ENCODE data around the gene KLHL29. TPM values are rescaled to one million over a fixed set of nuclear protein-coding genes. Genes with fewer than 3 reads are reported as not detected.

Gene KLHL29
- total and polyA plus RNA-seq, 2 donors, result 1.4 to 2.9 TPM

DNA sequence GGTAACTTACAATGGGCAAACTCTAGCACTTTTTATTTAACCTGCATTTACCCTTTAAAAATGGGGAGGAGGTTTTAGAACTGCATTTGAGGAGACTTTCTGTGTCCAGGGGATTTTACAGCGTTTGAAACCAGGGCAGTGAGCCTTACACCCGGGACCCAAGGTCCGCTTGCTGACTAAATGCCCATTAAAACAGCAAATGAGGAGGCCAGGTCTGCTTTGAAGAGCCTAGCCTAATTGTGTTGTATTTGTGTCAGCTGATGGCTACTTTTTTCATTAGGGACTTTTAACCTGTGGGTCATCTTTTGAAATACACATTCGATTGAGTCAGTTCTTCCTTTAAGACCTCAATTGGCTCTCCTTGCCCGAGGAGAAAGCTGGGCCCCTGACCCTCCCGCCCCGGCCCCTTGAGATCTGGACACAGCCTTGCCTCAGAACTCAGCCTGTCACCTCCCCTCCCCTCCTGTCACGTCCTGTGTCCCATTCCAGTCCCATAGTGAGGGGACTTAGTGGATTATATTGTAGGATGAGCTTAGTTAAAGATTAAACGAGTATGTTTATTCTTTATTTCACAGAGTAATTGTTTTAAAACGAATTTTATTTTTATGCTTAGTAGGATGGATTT lies 69.0 kb downstream of the KLHL29 start:
- H3K4me1 ChIP-seq (ENCODE audit: control insufficient read depth in 2 of 2, insufficient read depth in 2 of 2, low read length in 2 of 2), result peaks cover 25 to 35% of the 10 kb centered on the region in 2 donors
- no peak overlapping the region for H3K27ac ChIP-seq (ENCODE audit: low read depth in 1 of 2, low read length in 1 of 2)
- H3K4me3 ChIP-seq (ENCODE audit: low read length in 2 of 2), result no peak overlapping the region
- 66% methylated on average over 10 of the region's 10 CpGs for WGBS
- peaks cover 25 to 47% of the 10 kb centered on the region in 2 donors for H3K27me3 ChIP-seq (ENCODE audit: control insufficient read depth in 2 of 2, insufficient read depth in 1 of 2, low read length in 1 of 2)
- no peak for DNase-seq (ENCODE audit: low read depth in 6 of 9, low spot score in 9 of 9)
- H3K36me3 ChIP-seq (ENCODE audit: control insufficient read depth in 2 of 2, insufficient read depth in 2 of 2, low read length in 1 of 2), result no peaks in the 10 kb centered on the region
- H3K9me3 ChIP-seq (ENCODE audit: control insufficient read depth in 2 of 2, insufficient read depth in 1 of 2, low read length in 1 of 2), result no peaks in the 10 kb centered on the region

DNA sequence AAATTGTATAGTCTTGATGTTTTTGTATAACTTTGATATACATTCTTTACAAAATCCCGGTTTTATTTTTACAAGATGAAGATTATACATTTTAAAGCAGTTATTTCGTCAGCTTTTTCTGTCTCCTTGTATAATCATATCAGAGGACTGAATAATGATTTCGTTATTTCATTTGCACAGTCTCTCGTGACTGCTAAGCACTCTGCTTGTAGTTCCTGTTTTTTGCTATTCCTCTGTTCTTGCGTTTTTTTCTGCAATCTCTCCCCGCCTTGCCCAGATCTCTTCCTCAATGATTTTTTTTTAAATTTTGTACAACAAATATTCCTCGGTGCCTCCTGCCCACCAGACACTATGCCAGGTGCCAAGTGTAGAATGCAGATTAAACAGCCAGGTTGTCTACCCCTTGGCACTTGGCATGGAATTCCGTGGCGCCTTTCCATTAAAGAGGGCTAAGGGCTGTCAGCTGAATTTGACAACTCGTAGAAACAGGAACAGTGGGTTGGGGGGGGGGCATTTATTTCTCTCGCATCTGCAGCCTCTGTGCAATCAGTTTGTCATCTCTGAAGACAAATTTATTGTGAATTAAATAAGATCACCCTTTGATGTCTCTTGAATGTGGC lies 69.6 kb downstream of the KLHL29 start:
- H3K9me3 ChIP-seq (ENCODE audit: control insufficient read depth in 2 of 2, insufficient read depth in 1 of 2, low read length in 1 of 2), result no peaks in the 10 kb centered on the region
- WGBS, result 34% methylated on average over 11 of the region's 11 CpGs
- H3K36me3 ChIP-seq (ENCODE audit: control insufficient read depth in 2 of 2, insufficient read depth in 2 of 2, low read length in 1 of 2), result no peaks in the 10 kb centered on the region
- DNase-seq (ENCODE audit: low read depth in 6 of 9, low spot score in 9 of 9), result no peak
- peaks cover 25 to 46% of the 10 kb centered on the region in 2 donors for H3K27me3 ChIP-seq (ENCODE audit: control insufficient read depth in 2 of 2, insufficient read depth in 1 of 2, low read length in 1 of 2)
- H3K4me3 ChIP-seq (ENCODE audit: low read length in 2 of 2), result no peak overlapping the region
- H3K4me1 ChIP-seq (ENCODE audit: control insufficient read depth in 2 of 2, insufficient read depth in 2 of 2, low read length in 2 of 2), result peaks cover 21 to 29% of the 10 kb centered on the region in 2 donors
- no peak overlapping the region for H3K27ac ChIP-seq (ENCODE audit: low read depth in 1 of 2, low read length in 1 of 2)

- Histone ChIP-seq H3K36me3 (ENCODE audit: control insufficient read depth in 2 of 2, insufficient read depth in 2 of 2, low read length in 1 of 2) (no peaks in the 10 kb centered on the region), H3K4me1 (ENCODE audit: control insufficient read depth in 2 of 2, insufficient read depth in 2 of 2, low read length in 2 of 2) (peaks cover 18 to 27% of the 10 kb centered on the region in 2 donors), H3K4me3 (ENCODE audit: low read length in 2 of 2) (no peak overlapping the region), H3K27ac (ENCODE audit: low read depth in 1 of 2, low read length in 1 of 2) (no peak overlapping the region), H3K27me3 (ENCODE audit: control insufficient read depth in 2 of 2, insufficient read depth in 1 of 2, low read length in 1 of 2) (peaks cover 19 to 36% of the 10 kb centered on the region in 2 donors), H3K9me3 (ENCODE audit: control insufficient read depth in 2 of 2, insufficient read depth in 1 of 2, low read length in 1 of 2) (no peaks in the 10 kb centered on the region)
- WGBS, result 96% methylated on average over 17 of the region's 17 CpGs
- no peak for DNase-seq (ENCODE audit: low read depth in 6 of 9, low spot score in 9 of 9)
Observed at GRCh38 chr2:23456396-23456795, 71.4 kb downstream of the KLHL29 start.

GRCh38 chr2:23456881-23457760 lies 72.1 kb downstream of the KLHL29 start:
- H3K36me3 ChIP-seq (ENCODE audit: control insufficient read depth in 2 of 2, insufficient read depth in 2 of 2, low read length in 1 of 2), result no peaks in the 10 kb centered on the region
- peaks cover 16 to 32% of the 10 kb centered on the region in 2 donors for H3K27me3 ChIP-seq (ENCODE audit: control insufficient read depth in 2 of 2, insufficient read depth in 1 of 2, low read length in 1 of 2)
- no peaks in the 10 kb centered on the region for H3K9me3 ChIP-seq (ENCODE audit: control insufficient read depth in 2 of 2, insufficient read depth in 1 of 2, low read length in 1 of 2)
- DNase-seq (ENCODE audit: low read depth in 6 of 9, low spot score in 9 of 9), result no peak
- no peak overlapping the region for H3K4me3 ChIP-seq (ENCODE audit: low read length in 2 of 2)
- H3K27ac ChIP-seq (ENCODE audit: low read depth in 1 of 2, low read length in 1 of 2), result no peak overlapping the region
- H3K4me1 ChIP-seq (ENCODE audit: control insufficient read depth in 2 of 2, insufficient read depth in 2 of 2, low read length in 2 of 2), result peaks cover 18 to 23% of the 10 kb centered on the region in 2 donors
- 93% methylated on average over 20 of the region's 20 CpGs for WGBS

DNA sequence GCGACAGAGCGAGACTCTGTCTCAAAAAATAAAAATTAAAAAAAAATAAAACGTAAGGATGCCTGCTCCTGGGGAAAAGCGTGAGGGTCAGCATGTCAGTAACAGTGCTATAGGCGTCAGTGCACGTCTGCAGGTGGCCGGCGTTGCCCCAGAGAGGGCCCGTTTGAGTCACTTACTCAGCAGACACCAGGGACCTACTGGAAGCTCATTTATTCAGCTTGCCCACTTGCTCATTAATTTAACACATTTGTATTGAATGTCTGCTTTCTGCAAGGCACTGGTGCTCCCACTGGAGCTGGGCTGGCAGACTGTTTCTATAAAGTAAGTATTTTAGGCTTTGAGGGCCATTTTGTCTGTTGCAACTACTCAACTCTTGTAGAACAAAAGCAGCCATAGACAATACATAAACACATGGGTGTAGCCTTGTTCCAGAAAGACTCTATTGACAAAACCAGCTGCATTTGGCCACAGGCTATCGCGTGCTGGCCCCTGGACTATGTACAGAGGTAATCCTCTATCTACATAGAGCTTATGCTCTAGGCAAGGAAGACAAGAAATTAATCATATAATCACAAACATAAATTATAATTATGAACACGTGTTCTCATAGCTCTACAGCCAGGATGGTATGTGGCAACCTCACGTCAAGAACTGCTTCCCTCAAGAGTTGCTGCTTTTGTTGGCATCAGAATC lies 73.2 kb downstream of the KLHL29 start:
- Histone ChIP-seq H3K27ac (ENCODE audit: low read depth in 1 of 2, low read length in 1 of 2) (no peak overlapping the region), H3K4me1 (ENCODE audit: control insufficient read depth in 2 of 2, insufficient read depth in 2 of 2, low read length in 2 of 2) (peaks cover 12 to 13% of the 10 kb centered on the region in 2 donors), H3K27me3 (ENCODE audit: control insufficient read depth in 2 of 2, insufficient read depth in 1 of 2, low read length in 1 of 2) (peaks cover 16 to 34% of the 10 kb centered on the region in 2 donors), H3K36me3 (ENCODE audit: control insufficient read depth in 2 of 2, insufficient read depth in 2 of 2, low read length in 1 of 2) (no peaks in the 10 kb centered on the region), H3K4me3 (ENCODE audit: low read length in 2 of 2) (no peak overlapping the region), H3K9me3 (ENCODE audit: control insufficient read depth in 2 of 2, insufficient read depth in 1 of 2, low read length in 1 of 2) (no peaks in the 10 kb centered on the region)
- WGBS, result 93% methylated on average over 13 of the region's 13 CpGs
- no peak for DNase-seq (ENCODE audit: low read depth in 6 of 9, low spot score in 9 of 9)

GRCh38 chr2:23459032-23459431 lies 74.1 kb downstream of the KLHL29 start:
- peaks cover 4% of the 10 kb centered on the region in 2 donors for H3K4me1 ChIP-seq (ENCODE audit: control insufficient read depth in 2 of 2, insufficient read depth in 2 of 2, low read length in 2 of 2)
- peak in 1 of 9 donors; percentile 25 for DNase-seq (ENCODE audit: low read depth in 6 of 9, low spot score in 9 of 9)
- H3K27ac ChIP-seq (ENCODE audit: low read depth in 1 of 2, low read length in 1 of 2), result no peak overlapping the region
- no peak overlapping the region for H3K4me3 ChIP-seq (ENCODE audit: low read length in 2 of 2)
- no peaks in the 10 kb centered on the region for H3K36me3 ChIP-seq (ENCODE audit: control insufficient read depth in 2 of 2, insufficient read depth in 2 of 2, low read length in 1 of 2)
- no peaks in the 10 kb centered on the region for H3K9me3 ChIP-seq (ENCODE audit: control insufficient read depth in 2 of 2, insufficient read depth in 1 of 2, low read length in 1 of 2)
- 83% methylated on average over 2 of the region's 2 CpGs for WGBS
- H3K27me3 ChIP-seq (ENCODE audit: control insufficient read depth in 2 of 2, insufficient read depth in 1 of 2, low read length in 1 of 2), result peaks cover 14 to 29% of the 10 kb centered on the region in 2 donors

DNA sequence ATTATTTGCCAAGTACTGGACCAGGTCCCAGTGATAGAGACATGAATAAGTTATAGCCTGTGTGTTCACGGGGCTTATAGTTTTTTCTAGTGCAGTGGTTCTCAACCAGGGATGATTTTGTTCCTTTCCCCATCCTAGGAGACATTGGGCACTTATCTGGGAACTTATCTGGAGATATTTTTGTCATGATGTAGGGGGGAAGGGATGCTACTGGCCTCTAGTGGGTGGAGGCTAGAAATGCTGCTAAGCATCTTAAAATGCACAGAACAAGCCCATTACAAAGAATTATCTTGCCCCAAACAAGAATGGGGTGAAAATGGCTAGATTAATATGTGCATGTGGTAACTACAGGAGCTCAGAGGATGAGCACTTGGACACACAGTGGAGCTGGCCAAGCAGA lies 75.2 kb downstream of the KLHL29 start:
- no peak for DNase-seq (ENCODE audit: low read depth in 6 of 9, low spot score in 9 of 9)
- peaks cover 12 to 26% of the 10 kb centered on the region in 2 donors for H3K27me3 ChIP-seq (ENCODE audit: control insufficient read depth in 2 of 2, insufficient read depth in 1 of 2, low read length in 1 of 2)
- no peaks in the 10 kb centered on the region for H3K9me3 ChIP-seq (ENCODE audit: control insufficient read depth in 2 of 2, insufficient read depth in 1 of 2, low read length in 1 of 2)
- H3K4me3 ChIP-seq (ENCODE audit: low read length in 2 of 2), result no peak overlapping the region
- 86% methylated on average over 1 of the region's 1 CpG for WGBS
- no peaks in the 10 kb centered on the region for H3K4me1 ChIP-seq (ENCODE audit: control insufficient read depth in 2 of 2, insufficient read depth in 2 of 2, low read length in 2 of 2)
- no peaks in the 10 kb centered on the region for H3K36me3 ChIP-seq (ENCODE audit: control insufficient read depth in 2 of 2, insufficient read depth in 2 of 2, low read length in 1 of 2)
- no peak overlapping the region for H3K27ac ChIP-seq (ENCODE audit: low read depth in 1 of 2, low read length in 1 of 2)

DNA sequence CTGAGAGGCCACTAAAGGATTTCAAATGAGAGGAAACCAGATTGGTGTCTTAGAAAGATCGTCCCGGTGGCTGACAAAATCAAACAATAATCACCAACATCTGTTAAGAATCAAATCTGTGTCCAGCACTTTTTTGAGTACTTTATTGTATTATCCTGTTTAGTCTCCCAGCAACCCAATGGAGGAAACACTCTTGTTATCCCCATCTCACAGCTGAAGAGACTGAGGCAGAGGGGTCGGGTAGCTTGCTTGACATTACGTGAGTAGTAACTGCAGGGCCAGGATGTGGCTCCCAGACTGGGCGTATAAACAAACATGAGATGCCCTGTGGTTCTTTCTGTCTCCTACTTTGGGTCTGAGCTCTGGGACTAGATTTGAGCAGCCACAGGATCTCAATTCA lies 76.0 kb downstream of the KLHL29 start:
- H3K4me3 ChIP-seq (ENCODE audit: low read length in 2 of 2), result no peak overlapping the region
- peaks cover 8 to 28% of the 10 kb centered on the region in 2 donors for H3K27me3 ChIP-seq (ENCODE audit: control insufficient read depth in 2 of 2, insufficient read depth in 1 of 2, low read length in 1 of 2)
- WGBS, result 88% methylated on average over 5 of the region's 5 CpGs
- no peaks in the 10 kb centered on the region for H3K9me3 ChIP-seq (ENCODE audit: control insufficient read depth in 2 of 2, insufficient read depth in 1 of 2, low read length in 1 of 2)
- DNase-seq (ENCODE audit: low read depth in 6 of 9, low spot score in 9 of 9), result no peak
- no peaks in the 10 kb centered on the region for H3K36me3 ChIP-seq (ENCODE audit: control insufficient read depth in 2 of 2, insufficient read depth in 2 of 2, low read length in 1 of 2)
- H3K27ac ChIP-seq (ENCODE audit: low read depth in 1 of 2, low read length in 1 of 2), result no peak overlapping the region
- H3K4me1 ChIP-seq (ENCODE audit: control insufficient read depth in 2 of 2, insufficient read depth in 2 of 2, low read length in 2 of 2), result no peaks in the 10 kb centered on the region

Data from thymus (tissue), 11 donors.